Uterus (tissue), 2 donors: ENCODE results near the gene PIK3R6.

Experiments
- CTCF ChIP-seq, 4 experiments: fragments of 200-600 bp in 2 of 4; fragments of 450-650 bp in 2 of 4; sonication (generic) in 2 of 4; IDR thresholded peaks; one replicate each; pipeline ENCODE4 v1.5.1; 2016 to 2019; ENCODE audit warnings: antibody characterized with exemption in 4 of 4, mild to moderate bottlenecking in 2 of 4, moderate library complexity in 1 of 4
- POLR2A ChIP-seq, 2 donors: fragments of 450-650 bp; IDR thresholded peaks; one replicate each; pipeline ENCODE4 v1.6.1; 2016; ENCODE audit warnings: antibody characterized with exemption in 2 of 2, mild to moderate bottlenecking in 1 of 2, moderate library complexity in 1 of 2

- TF ChIP-seq CTCF (IDR thresholded peaks at IDR 0.05) = no peak
- TF ChIP-seq POLR2A (IDR thresholded peaks at IDR 0.05) = no peak
Observed at GRCh38 chr17:8865811-8866210, 1.7 kb downstream of the PIK3R6 start.
